GM23338 (cell line): ENCODE data around the gene CYSLTR2. TPM values are rescaled to one million over a fixed set of nuclear protein-coding genes. Genes with fewer than 3 reads are reported as not detected.

Experiments
- ATAC-seq: fragments of 200-7000 bp; cut with Tn5 transposase; 3 replicates; pipeline ENCODE4 v1.9.1; 2020
- DNase-seq: peaks from one replicate; pipeline ENCODE4 v3.0.0-alpha.2; 2015; ENCODE audit warnings: low spot score
- H2AFZ ChIP-seq: fragments of 200-600 bp; sonication (generic); 2 replicates; pipeline ENCODE4 v1.8.0; 2016; ENCODE audit warnings: antibody characterized with exemption, mild to moderate bottlenecking, moderate library complexity
- H3F3A ChIP-seq: fragments of 200-600 bp; sonication (generic); replicated peaks from 2 replicates; pipeline ENCODE4 v1.8.0; 2017; ENCODE audit warnings: antibody characterized with exemption, mixed run types, low read depth
- H3K27ac ChIP-seq: fragments of 200-600 bp; sonication (generic); 2 replicates; pipeline ENCODE4 v1.6.1; 2016; ENCODE audit warnings: low read depth
- H3K27me3 ChIP-seq: fragments of 200-600 bp; sonication (generic); 2 replicates; pipeline ENCODE4 v1.8.0; 2016; ENCODE audit warnings: mild to moderate bottlenecking, mixed run types, moderate library complexity; ENCODE audit not compliant: insufficient read depth
- H3K36me3 ChIP-seq: fragments of 200-600 bp; sonication (generic); 2 replicates; pipeline ENCODE4 v1.8.0; 2016; ENCODE audit warnings: mild to moderate bottlenecking; ENCODE audit not compliant: insufficient read depth
- H3K4me1 ChIP-seq: fragments of 200-600 bp; sonication (generic); 2 replicates; pipeline ENCODE4 v1.8.0; 2016; ENCODE audit warnings: mild to moderate bottlenecking, moderate library complexity; ENCODE audit not compliant: insufficient read depth
- H3K4me2 ChIP-seq: fragments of 200-600 bp; sonication (generic); 2 replicates; pipeline ENCODE4 v1.7.1; 2017; ENCODE audit warnings: mixed run types
- H3K4me3 ChIP-seq: fragments of 200-600 bp; sonication (generic); 2 replicates; pipeline ENCODE4 v1.6.1; 2016; ENCODE audit warnings: mixed run types
- H3K79me2 ChIP-seq: fragments of 200-600 bp; sonication (generic); replicated peaks from 2 replicates; pipeline ENCODE4 v1.8.0; 2017; ENCODE audit warnings: mild to moderate bottlenecking; ENCODE audit not compliant: insufficient read depth
- H3K9me2 ChIP-seq: fragments of 200-600 bp; sonication (generic); 2 replicates; pipeline ENCODE4 v1.8.0; 2017; ENCODE audit not compliant: insufficient read depth
- H4K20me1 ChIP-seq: fragments of 200-600 bp; sonication (generic); replicated peaks from 2 replicates; pipeline ENCODE4 v1.8.0; 2017; ENCODE audit warnings: mild to moderate bottlenecking; ENCODE audit not compliant: insufficient read depth
- H3K27ac Mint-ChIP-seq: 2 replicates; pipeline ENCODE4 v1.8.0; 2020; ENCODE audit warnings: inconsistent platforms, mild to moderate bottlenecking, moderate library complexity, mixed read lengths
- H3K27me3 Mint-ChIP-seq: 3 replicates; pipeline ENCODE4 v1.8.0; 2022; ENCODE audit warnings: low read depth, mild to moderate bottlenecking, moderate library complexity, mixed read lengths, inconsistent platforms; ENCODE audit not compliant: insufficient read depth, poor library complexity
- H3K36me3 Mint-ChIP-seq: 3 replicates; pipeline ENCODE4 v1.8.0; 2021; ENCODE audit warnings: low read depth, mild to moderate bottlenecking, inconsistent platforms, moderate library complexity, mixed read lengths
- H3K4me1 Mint-ChIP-seq: 3 replicates; pipeline ENCODE4 v1.8.0; 2020; ENCODE audit warnings: mild to moderate bottlenecking, inconsistent platforms, mixed read lengths
- H3K4me3 Mint-ChIP-seq: 3 replicates; pipeline ENCODE4 v1.8.0; 2021; ENCODE audit warnings: moderate library complexity, mild to moderate bottlenecking, inconsistent platforms, mixed read lengths
- H3K9me3 Mint-ChIP-seq: 3 replicates; pipeline ENCODE4 v1.8.0; 2020; ENCODE audit warnings: moderate library complexity, mild to moderate bottlenecking, inconsistent platforms, mixed read lengths
- CREB1 ChIP-seq: fragments of 250-450 bp; sonication (Bioruptor Pico); IDR thresholded peaks from 2 replicates; pipeline ENCODE4 v1.5.0; 2020; ENCODE audit warnings: low read depth, mild to moderate bottlenecking, moderate library complexity
- CTCF ChIP-seq, 2 experiments: fragments of 200-600 bp in 1 of 2; sonication (generic) in 1 of 2; conservative IDR thresholded peaks; 2 replicates each; pipeline versions ENCODE4 v1.5.1 to v1.6.1; 2016 to 2017; ENCODE audit warnings: antibody characterized with exemption in 2 of 2, low read depth in 2 of 2, mild to moderate bottlenecking in 2 of 2, moderate library complexity in 1 of 2
- ETS1 ChIP-seq: IDR thresholded peaks from 2 replicates; pipeline ENCODE4 v1.6.1; 2016; ENCODE audit warnings: antibody characterized with exemption
- EZH2phosphoT487 ChIP-seq: fragments of 200-600 bp; sonication (generic); IDR thresholded peaks from one replicate; pipeline ENCODE4 v1.8.1; 2018; ENCODE audit warnings: antibody characterized with exemption; ENCODE audit not compliant: unreplicated experiment
- NANOG ChIP-seq: IDR thresholded peaks from 2 replicates; pipeline ENCODE4 v1.6.1; 2016; ENCODE audit warnings: antibody characterized with exemption, borderline replicate concordance
- REST ChIP-seq: IDR thresholded peaks from one replicate; pipeline ENCODE4 v1.6.1; 2018; ENCODE audit warnings: antibody characterized with exemption; ENCODE audit not compliant: unreplicated experiment
- STAT1 ChIP-seq: IDR thresholded peaks from one replicate; pipeline ENCODE4 v1.6.1; 2016; ENCODE audit warnings: antibody characterized with exemption; ENCODE audit not compliant: unreplicated experiment
- ZNF114 ChIP-seq: fragments of 250-450 bp; sonication (Bioruptor Pico); IDR thresholded peaks from 2 replicates; pipeline ENCODE4 v1.5.0; 2020; ENCODE audit warnings: mild to moderate bottlenecking, moderate library complexity
- polyA plus RNA-seq: library from polyadenylated mRNA; unstranded; fragments of >200 nt; fragmentation: Nextera tagmentation; extraction: Ambion mirVana; gene quantifications from 2 replicates; pipeline ENCODE4 v1.2.1, GENCODE V29; 2016
- total RNA-seq: library from RNA; depleted of rRNA; stranded (reverse); fragments of >200 nt; shearing (Covaris generic); gene quantifications from 2 replicates; pipeline ENCODE4 v1.2.3, GENCODE V29; 2014

The CYSLTR2 gene
- total and polyA plus RNA-seq, 2 experiments from 2014 or later = not detected

- no peaks in the 10 kb centered on the region for H3K9me2 ChIP-seq
- ATAC-seq (no peak), DNase-seq (no peak)
- H3K27me3 ChIP-seq = no peaks in the 10 kb centered on the region
- no peak overlapping the region for H3K4me3 ChIP-seq
- no peaks in the 10 kb centered on the region for H3K4me1 Mint-ChIP-seq
- H3K27ac ChIP-seq = no peak overlapping the region
- no peaks in the 10 kb centered on the region for H4K20me1 ChIP-seq
- H3K36me3 Mint-ChIP-seq = no peaks in the 10 kb centered on the region
- no peak overlapping the region for H3K4me3 Mint-ChIP-seq
- no peaks in the 10 kb centered on the region for H3K79me2 ChIP-seq
- no peak overlapping the region for H3K4me2 ChIP-seq
- no peaks in the 10 kb centered on the region for H3K4me1 ChIP-seq
- no peak overlapping the region for H2AFZ ChIP-seq
- no peak for TF ChIP-seq ZNF114 (CRISPR knock-in tag)
- TF ChIP-seq CTCF (conservative IDR thresholded peaks at IDR 0.05; ENCODE audit: low read depth in 2 of 2) = peak in 1 of 2 experiments; percentile 10; a peak in 1 of 4 replicates
- no peak for TF ChIP-seq NANOG
- TF ChIP-seq ETS1 = no peak
- H3F3A ChIP-seq = no peaks in the 10 kb centered on the region
- H3K36me3 ChIP-seq = no peaks in the 10 kb centered on the region
- no peaks in the 10 kb centered on the region for H3K9me3 Mint-ChIP-seq
- H3K27me3 Mint-ChIP-seq = peaks cover 1% of the 10 kb centered on the region
- no peak overlapping the region for H3K27ac Mint-ChIP-seq
Measured at GRCh38 chr13:48643159-48643558, 10.6 kb upstream of the CYSLTR2 start.

DNA sequence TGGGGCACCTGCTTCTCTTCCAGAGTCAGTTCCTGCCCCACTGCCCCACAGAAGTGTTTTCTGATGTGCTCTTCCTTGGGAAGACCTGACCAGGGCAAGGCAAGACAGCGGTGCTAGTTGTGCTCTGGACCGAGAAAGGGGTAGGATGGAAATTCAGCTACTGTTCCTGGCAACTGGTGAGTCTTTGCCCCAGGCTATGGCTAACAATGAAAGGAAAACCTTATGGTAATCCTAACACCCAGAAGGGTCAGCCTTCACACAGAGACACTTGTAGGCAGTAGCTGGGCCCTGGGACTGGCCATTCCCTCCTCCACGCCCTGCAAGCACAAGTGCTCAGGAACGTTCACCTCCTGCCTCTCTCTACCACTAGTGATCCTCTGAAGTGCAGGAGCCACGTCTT is 9.6 kb upstream of the CYSLTR2 start:
- no peak overlapping the region for H3K4me2 ChIP-seq
- Mint-ChIP-seq H3K4me3 (no peak overlapping the region), H3K9me3 (no peaks in the 10 kb centered on the region), H3K36me3 (no peaks in the 10 kb centered on the region), H3K27ac (no peak overlapping the region), H3K4me1 (no peaks in the 10 kb centered on the region), H3K27me3 (peaks cover 1% of the 10 kb centered on the region)
- H3K79me2 ChIP-seq = no peaks in the 10 kb centered on the region
- no peak overlapping the region for H3K27ac ChIP-seq
- no peak for TF ChIP-seq CREB1
- no peak for TF ChIP-seq NANOG
- TF ChIP-seq EZH2phosphoT487 = no peak
- no peak for TF ChIP-seq ETS1
- no peak for TF ChIP-seq ZNF114 (CRISPR knock-in tag)
- no peak for TF ChIP-seq REST
- no peak for TF ChIP-seq STAT1
- TF ChIP-seq CTCF (conservative IDR thresholded peaks at IDR 0.05; ENCODE audit: low read depth in 2 of 2) = no peak
- no peak overlapping the region for H3K4me3 ChIP-seq
- H3K27me3 ChIP-seq = no peaks in the 10 kb centered on the region
- H3K4me1 ChIP-seq = no peaks in the 10 kb centered on the region
- H3K36me3 ChIP-seq = no peaks in the 10 kb centered on the region
- ATAC-seq = no peak
- DNase-seq = no peak
- no peaks in the 10 kb centered on the region for H4K20me1 ChIP-seq
- 0 out of 2 replicates have a peak overlapping the region, but pooled peaks have one; percentile 56 for H2AFZ ChIP-seq
- no peaks in the 10 kb centered on the region for H3K9me2 ChIP-seq
- H3F3A ChIP-seq = no peaks in the 10 kb centered on the region
